HFF-Myc (cell line): Measurements from ENCODE around the gene BRPF3.

Experiments used
- DNase-seq: peaks from one replicate; pipeline ENCODE4 v3.0.0-alpha.2; 2011; ENCODE audit warnings: low read depth; ENCODE audit errors: extremely low read depth
- H3K4me3 ChIP-seq: replicated peaks from 2 replicates; pipeline ENCODE4 v1.5.1; 2011; ENCODE audit warnings: low read depth, mild to moderate bottlenecking, control low read depth, low read length
- CTCF ChIP-seq: IDR thresholded peaks from 2 replicates; pipeline ENCODE4 v1.5.1; 2012; ENCODE audit warnings: mild to moderate bottlenecking, low read depth, low read length, control low read depth; ENCODE audit errors: missing control alignments

BRPF3 gene

GRCh38 chr6:36243562-36244212 is 47.1 kb downstream of the BRPF3 start:
- H3K4me3 ChIP-seq: no peak overlapping the region
- no peak for DNase-seq
- TF ChIP-seq CTCF: no peak

- DNase-seq: no peak
- no peak overlapping the region for H3K4me3 ChIP-seq
- TF ChIP-seq CTCF: no peak
Observed at GRCh38 chr6:36244641-36245280, 48.2 kb downstream of the BRPF3 start.

- no peak for DNase-seq
- TF ChIP-seq CTCF: peak; percentile 22
- no peak overlapping the region for H3K4me3 ChIP-seq
Observed at GRCh38 chr6:36245572-36246061, 49.1 kb downstream of the BRPF3 start.

GRCh38 chr6:36246506-36247268 is 50.1 kb downstream of the BRPF3 start:
- no peak for DNase-seq
- TF ChIP-seq CTCF: no peak
- no peak overlapping the region for H3K4me3 ChIP-seq

- no peak for DNase-seq
- TF ChIP-seq CTCF: no peak
- H3K4me3 ChIP-seq: no peak overlapping the region
Observed at GRCh38 chr6:36247693-36248092, 51.1 kb downstream of the BRPF3 start.

- H3K4me3 ChIP-seq: no peak overlapping the region
- TF ChIP-seq CTCF: peak; percentile 12
- peak; percentile 2 for DNase-seq
Observed at GRCh38 chr6:36248980-36249379, 52.4 kb downstream of the BRPF3 start.
